HEK293 (cell line): ENCODE results near the gene TMOD2.

Experiments used
- OVOL3 ChIP-seq: fragments of 450-650 bp; formaldehyde crosslinking; IDR thresholded peaks from 2 replicates; pipeline ENCODE4 v1.5.1; 2016; ENCODE audit warnings: missing biosample characterization, missing genetic modification characterization
- ZNF16 ChIP-seq: fragments of 450-650 bp; formaldehyde crosslinking; IDR thresholded peaks from 2 replicates; pipeline ENCODE4 v1.5.1; 2016; ENCODE audit warnings: low read depth, missing biosample characterization, missing genetic modification characterization
- ZNF211 ChIP-seq: fragments of 450-650 bp; formaldehyde crosslinking; IDR thresholded peaks from 2 replicates; pipeline ENCODE4 v1.5.1; 2016; ENCODE audit warnings: low read depth, missing biosample characterization, missing genetic modification characterization
- ZNF248 ChIP-seq: fragments of 450-650 bp; formaldehyde crosslinking; IDR thresholded peaks from 2 replicates; pipeline ENCODE4 v1.5.1; 2017; ENCODE audit warnings: missing biosample characterization, missing genetic modification characterization
- ZNF501 ChIP-seq: fragments of 450-650 bp; formaldehyde crosslinking; IDR thresholded peaks from 2 replicates; pipeline ENCODE4 v1.5.1; 2016; ENCODE audit warnings: missing biosample characterization, missing genetic modification characterization
- ZNF660 ChIP-seq: fragments of 450-650 bp; IDR thresholded peaks from 2 replicates; pipeline ENCODE4 v1.5.1; 2018; ENCODE audit warnings: missing biosample characterization, mild to moderate bottlenecking, missing genetic modification characterization
- TF ChIP-seq, protein P1 (sequence below): fragments of 450-650 bp; formaldehyde crosslinking; IDR thresholded peaks from 2 replicates; pipeline ENCODE4 v1.5.1; 2016; ENCODE audit warnings: missing biosample characterization, missing genetic modification characterization
- TF ChIP-seq, protein P2 (sequence below): fragments of 450-650 bp; formaldehyde crosslinking; IDR thresholded peaks from 2 replicates; pipeline ENCODE4 v1.5.1; 2016; ENCODE audit warnings: missing biosample characterization, missing genetic modification characterization

- no peak for TF ChIP-seq ZNF248
- TF ChIP-seq ZNF501 (tag by site-specific recombination): no peak
- TF ChIP-seq OVOL3: no peak
- no peak for TF ChIP-seq ZNF660 (tag by site-specific recombination)
- TF ChIP-seq ZNF16 (tag by site-specific recombination): no peak
- TF ChIP-seq ZNF211 (tag by site-specific recombination): no peak
- TF ChIP-seq, protein P1, sequence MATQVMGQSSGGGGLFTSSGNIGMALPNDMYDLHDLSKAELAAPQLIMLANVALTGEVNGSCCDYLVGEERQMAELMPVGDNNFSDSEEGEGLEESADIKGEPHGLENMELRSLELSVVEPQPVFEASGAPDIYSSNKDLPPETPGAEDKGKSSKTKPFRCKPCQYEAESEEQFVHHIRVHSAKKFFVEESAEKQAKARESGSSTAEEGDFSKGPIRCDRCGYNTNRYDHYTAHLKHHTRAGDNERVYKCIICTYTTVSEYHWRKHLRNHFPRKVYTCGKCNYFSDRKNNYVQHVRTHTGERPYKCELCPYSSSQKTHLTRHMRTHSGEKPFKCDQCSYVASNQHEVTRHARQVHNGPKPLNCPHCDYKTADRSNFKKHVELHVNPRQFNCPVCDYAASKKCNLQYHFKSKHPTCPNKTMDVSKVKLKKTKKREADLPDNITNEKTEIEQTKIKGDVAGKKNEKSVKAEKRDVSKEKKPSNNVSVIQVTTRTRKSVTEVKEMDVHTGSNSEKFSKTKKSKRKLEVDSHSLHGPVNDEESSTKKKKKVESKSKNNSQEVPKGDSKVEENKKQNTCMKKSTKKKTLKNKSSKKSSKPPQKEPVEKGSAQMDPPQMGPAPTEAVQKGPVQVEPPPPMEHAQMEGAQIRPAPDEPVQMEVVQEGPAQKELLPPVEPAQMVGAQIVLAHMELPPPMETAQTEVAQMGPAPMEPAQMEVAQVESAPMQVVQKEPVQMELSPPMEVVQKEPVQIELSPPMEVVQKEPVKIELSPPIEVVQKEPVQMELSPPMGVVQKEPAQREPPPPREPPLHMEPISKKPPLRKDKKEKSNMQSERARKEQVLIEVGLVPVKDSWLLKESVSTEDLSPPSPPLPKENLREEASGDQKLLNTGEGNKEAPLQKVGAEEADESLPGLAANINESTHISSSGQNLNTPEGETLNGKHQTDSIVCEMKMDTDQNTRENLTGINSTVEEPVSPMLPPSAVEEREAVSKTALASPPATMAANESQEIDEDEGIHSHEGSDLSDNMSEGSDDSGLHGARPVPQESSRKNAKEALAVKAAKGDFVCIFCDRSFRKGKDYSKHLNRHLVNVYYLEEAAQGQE (tag by site-specific recombination): no peak
- TF ChIP-seq, protein P2, sequence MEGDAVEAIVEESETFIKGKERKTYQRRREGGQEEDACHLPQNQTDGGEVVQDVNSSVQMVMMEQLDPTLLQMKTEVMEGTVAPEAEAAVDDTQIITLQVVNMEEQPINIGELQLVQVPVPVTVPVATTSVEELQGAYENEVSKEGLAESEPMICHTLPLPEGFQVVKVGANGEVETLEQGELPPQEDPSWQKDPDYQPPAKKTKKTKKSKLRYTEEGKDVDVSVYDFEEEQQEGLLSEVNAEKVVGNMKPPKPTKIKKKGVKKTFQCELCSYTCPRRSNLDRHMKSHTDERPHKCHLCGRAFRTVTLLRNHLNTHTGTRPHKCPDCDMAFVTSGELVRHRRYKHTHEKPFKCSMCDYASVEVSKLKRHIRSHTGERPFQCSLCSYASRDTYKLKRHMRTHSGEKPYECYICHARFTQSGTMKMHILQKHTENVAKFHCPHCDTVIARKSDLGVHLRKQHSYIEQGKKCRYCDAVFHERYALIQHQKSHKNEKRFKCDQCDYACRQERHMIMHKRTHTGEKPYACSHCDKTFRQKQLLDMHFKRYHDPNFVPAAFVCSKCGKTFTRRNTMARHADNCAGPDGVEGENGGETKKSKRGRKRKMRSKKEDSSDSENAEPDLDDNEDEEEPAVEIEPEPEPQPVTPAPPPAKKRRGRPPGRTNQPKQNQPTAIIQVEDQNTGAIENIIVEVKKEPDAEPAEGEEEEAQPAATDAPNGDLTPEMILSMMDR (tag by site-specific recombination): no peak
Observed at GRCh38 chr15:51842265-51842664, 90.9 kb downstream of the TMOD2 start.
